CD4-positive, alpha-beta T cell (primary cell): Measurements from ENCODE around the gene CMSS1. TPM values are rescaled to one million over a fixed set of nuclear protein-coding genes. Genes with fewer than 3 reads are reported as not detected.

ENCODE experiments used
- ATAC-seq: fragments of 200-7000 bp; cut with Tn5 transposase; one replicate; pipeline ENCODE4 v1.10.0; 2022; ENCODE audit warnings: mild to moderate bottlenecking; ENCODE audit not compliant: poor library complexity
- CTCF ChIA-PET: fragments of 350-600 bp; sonication (Branson Sonifier 250); formaldehyde crosslinking; loops from one replicate; lab custom pipeline; 2021; ENCODE audit warnings: antibody characterized with exemption, inconsistent platforms; lab: Charles Lee
- POLR2A ChIA-PET: fragments of 350-600 bp; sonication (Branson Sonifier 250); formaldehyde crosslinking; loops from one replicate; lab custom pipeline; 2021; ENCODE audit warnings: antibody characterized with exemption, inconsistent platforms; lab: Charles Lee
- DNase-seq, 14 experiments: peaks; one replicate each; pipeline ENCODE4 v3.0.0-alpha.2; 2013 to 2020; ENCODE audit warnings: mixed read lengths in 2 of 14
- H3K27ac ChIP-seq, 2 donors: one replicate each; pipeline versions ENCODE4 v1.5.1 to v1.7.0; 2013; ENCODE audit warnings: low read length in 2 of 2, low read depth in 1 of 2, mild to moderate bottlenecking in 1 of 2
- H3K27me3 ChIP-seq, 2 experiments: 1 replicate in 1 of 2; 2 replicates in 1 of 2; pipeline versions ENCODE4 v1.6.1 to v1.7.0; 2013; ENCODE audit warnings: low read length in 2 of 2, control low read depth in 1 of 2, mild to moderate bottlenecking in 1 of 2, moderate library complexity in 1 of 2; ENCODE audit not compliant: insufficient read depth in 2 of 2, control insufficient read depth in 1 of 2
- H3K36me3 ChIP-seq: one replicate; pipeline ENCODE4 v1.6.1; 2013; ENCODE audit warnings: low read length, control low read depth; ENCODE audit not compliant: insufficient read depth
- H3K4me1 ChIP-seq: one replicate; pipeline ENCODE4 v1.6.1; 2013; ENCODE audit warnings: low read length, control low read depth; ENCODE audit not compliant: insufficient read depth
- H3K4me3 ChIP-seq: one replicate; pipeline ENCODE4 v1.5.1; 2013; ENCODE audit warnings: mild to moderate bottlenecking, low read length, moderate library complexity
- H3K9me3 ChIP-seq, 2 experiments: 1 replicate in 1 of 2; 2 replicates in 1 of 2; pipeline versions ENCODE4 v1.6.1 to v1.7.0; 2013; ENCODE audit warnings: low read length in 2 of 2, mild to moderate bottlenecking in 2 of 2, control low read depth in 1 of 2, moderate library complexity in 1 of 2; ENCODE audit not compliant: control insufficient read depth in 1 of 2, insufficient read depth in 1 of 2
- H3K27ac Mint-ChIP-seq: one replicate; pipeline ENCODE4 v1.8.0; 2020; ENCODE audit warnings: mixed read lengths
- H3K27me3 Mint-ChIP-seq: one replicate; pipeline ENCODE4 v1.8.0; 2021; ENCODE audit warnings: mixed read lengths
- H3K36me3 Mint-ChIP-seq: one replicate; pipeline ENCODE4 v1.8.0; 2021; ENCODE audit warnings: low read depth, mixed read lengths
- H3K4me1 Mint-ChIP-seq: one replicate; pipeline ENCODE4 v1.8.0; 2021; ENCODE audit warnings: low read depth, mixed read lengths
- H3K4me3 Mint-ChIP-seq: one replicate; pipeline ENCODE4 v1.8.0; 2020; ENCODE audit warnings: mild to moderate bottlenecking, mixed read lengths
- H3K9me3 Mint-ChIP-seq: one replicate; pipeline ENCODE4 v1.8.0; 2020; ENCODE audit warnings: mixed read lengths
- CTCF ChIP-seq: fragments of 200-600 bp; IDR thresholded peaks from one replicate; pipeline ENCODE4 v1.8.0; 2022; ENCODE audit warnings: antibody characterized with exemption, mild to moderate bottlenecking
- intact Hi-C, 2 experiments: fragments of 100-400 bp; cut with DNase I in 1 of 2; cut with micrococcal nuclease in 1 of 2; formaldehyde crosslinking; loops; one replicate each; pipeline versions ENCODE4 v1.15.1 to v1.9.0; 2023 to 2025; cut with DNase I, micrococcal nuclease
- total RNA-seq, 174 experiments: library from RNA in 2 of 174; stranded (reverse) in 2 of 174; gene quantifications; one replicate each; pipeline ENCODE4 v1.2.3 and lab custom pipeline; 2021 to 2026

CMSS1 gene
- total RNA-seq, 2 experiments from 2014 or later: 12.2 TPM

GRCh38 chr3:99980606-99981005 lies 162.9 kb downstream of the CMSS1 start:
- H3K4me3 Mint-ChIP-seq: no peak overlapping the region
- Histone ChIP-seq H3K9me3 (no peaks in the 10 kb centered on the region), H3K27ac (no peak overlapping the region), H3K4me3 (no peak overlapping the region), H3K4me1 (no peaks in the 10 kb centered on the region), H3K36me3 (no peaks in the 10 kb centered on the region), H3K27me3 (no peaks in the 10 kb centered on the region)
- ChIA-PET CTCF (no interaction called here), POLR2A (no interaction called here)
- DNase-seq (no peak), ATAC-seq (no peak)
- H3K4me1 Mint-ChIP-seq: no peaks in the 10 kb centered on the region
- intact Hi-C loops: no loop called here
- no peak for TF ChIP-seq CTCF
- H3K27ac Mint-ChIP-seq: no peak overlapping the region
- H3K27me3 Mint-ChIP-seq: no peaks in the 10 kb centered on the region
- H3K36me3 Mint-ChIP-seq: peaks cover 5% of the 10 kb centered on the region
- peaks cover 4% of the 10 kb centered on the region for H3K9me3 Mint-ChIP-seq

- no peaks in the 10 kb centered on the region for H3K4me1 ChIP-seq
- peaks cover 4% of the 10 kb centered on the region for H3K9me3 Mint-ChIP-seq
- H3K27me3 ChIP-seq: no peaks in the 10 kb centered on the region
- ATAC-seq (no peak), DNase-seq (no peak)
- no peaks in the 10 kb centered on the region for H3K9me3 ChIP-seq
- ChIA-PET POLR2A (no interaction called here), CTCF (no interaction called here)
- no peak overlapping the region for H3K4me3 Mint-ChIP-seq
- TF ChIP-seq CTCF: no peak
- H3K27ac ChIP-seq: no peak overlapping the region
- H3K27me3 Mint-ChIP-seq: no peaks in the 10 kb centered on the region
- H3K27ac Mint-ChIP-seq: no peak overlapping the region
- H3K4me3 ChIP-seq: no peak overlapping the region
- H3K4me1 Mint-ChIP-seq: no peaks in the 10 kb centered on the region
- no peaks in the 10 kb centered on the region for H3K36me3 ChIP-seq
- H3K36me3 Mint-ChIP-seq: peaks cover 5% of the 10 kb centered on the region
- intact Hi-C loops: no loop called here
Observed at GRCh38 chr3:99981138-99981537, 163.5 kb downstream of the CMSS1 start.

GRCh38 chr3:99982650-99983049 lies 165.0 kb downstream of the CMSS1 start:
- H3K9me3 Mint-ChIP-seq: no peaks in the 10 kb centered on the region
- no peaks in the 10 kb centered on the region for H3K9me3 ChIP-seq
- no peak overlapping the region for H3K27ac Mint-ChIP-seq
- no peaks in the 10 kb centered on the region for H3K36me3 Mint-ChIP-seq
- CTCF ChIA-PET: no interaction called here
- intact Hi-C loops: no loop called here
- H3K4me1 ChIP-seq: no peaks in the 10 kb centered on the region
- no peak for DNase-seq
- no peaks in the 10 kb centered on the region for H3K27me3 ChIP-seq
- POLR2A ChIA-PET: no interaction called here
- no peak overlapping the region for H3K27ac ChIP-seq
- H3K4me3 Mint-ChIP-seq: no peak overlapping the region
- H3K27me3 Mint-ChIP-seq: no peaks in the 10 kb centered on the region
- no peaks in the 10 kb centered on the region for H3K4me1 Mint-ChIP-seq
- TF ChIP-seq CTCF: no peak
- no peaks in the 10 kb centered on the region for H3K36me3 ChIP-seq
- no peak overlapping the region for H3K4me3 ChIP-seq
- ATAC-seq: no peak
